ENCODE results near the gene RAB40B. TPM values are rescaled to one million over a fixed set of nuclear protein-coding genes. Genes with fewer than 3 reads are reported as not detected.

RAB40B gene
- total RNA-seq, 3 donors from 2014 or later (not counting 1 experiment from before 2014, with no cell fraction given) = 3.7 to 7.3 (median 4.0) TPM

DNA sequence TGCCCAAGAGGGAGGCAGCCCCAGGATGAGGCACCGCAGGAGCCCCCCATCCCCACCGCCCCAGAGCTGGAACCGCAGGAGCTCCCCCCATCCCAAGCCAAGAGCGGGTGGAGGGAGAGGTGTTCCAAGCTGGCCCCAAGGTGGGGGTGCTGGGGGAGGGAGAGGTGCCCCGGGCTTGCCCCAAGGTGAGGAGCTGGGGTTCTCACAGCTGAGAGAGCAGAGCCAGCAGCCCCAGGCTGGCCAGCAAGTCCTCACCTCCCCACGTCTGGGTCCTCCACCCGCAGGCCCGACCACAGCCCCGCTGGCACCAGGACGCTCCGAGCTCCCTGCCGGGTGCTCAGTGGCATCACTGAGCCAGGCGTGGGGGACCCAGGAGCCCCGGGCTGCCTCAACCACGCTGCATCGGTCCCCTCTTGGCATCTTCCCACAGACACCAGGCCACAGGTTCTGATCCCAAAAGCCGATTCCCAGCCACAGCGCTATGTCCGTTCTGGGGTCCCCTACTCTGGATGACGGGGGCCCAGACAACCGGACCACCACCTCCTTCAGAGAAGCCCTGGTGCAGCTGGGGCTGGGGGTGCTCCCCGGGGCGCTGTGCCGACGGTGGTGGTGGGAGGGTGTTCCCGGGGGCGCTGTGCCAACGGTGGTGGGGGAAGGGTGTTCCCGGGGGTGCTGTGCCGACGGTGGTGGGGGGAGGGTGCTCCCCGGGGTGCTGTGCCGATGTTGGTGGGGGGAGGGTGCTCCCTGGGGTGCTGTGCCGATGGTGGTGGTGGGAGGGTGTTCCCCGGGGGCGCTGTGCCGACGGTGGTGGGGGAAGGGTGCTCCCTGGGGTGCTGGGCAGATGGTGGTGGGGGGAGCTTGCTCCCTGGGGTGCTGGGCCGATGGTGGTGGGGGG, 34.9 kb downstream of the RAB40B start:
- Histone ChIP-seq H3K9me3 (ENCODE audit: control insufficient read depth, insufficient read depth, low read length) (no peaks in the 10 kb centered on the region), H3K4me3 (ENCODE audit: low read length) (no peak overlapping the region), H3K36me3 (ENCODE audit: control insufficient read depth, insufficient read depth, low read length) (no peaks in the 10 kb centered on the region), H3K27ac (ENCODE audit: low read length) (no peak overlapping the region), H3K27me3 (ENCODE audit: control insufficient read depth, insufficient read depth, low read length) (no peaks in the 10 kb centered on the region), H3K4me1 (ENCODE audit: control insufficient read depth, insufficient read depth, low read length) (peaks cover 6% of the 10 kb centered on the region)
- DNase-seq = no peak
- Mint-ChIP-seq H3K27ac (no peak overlapping the region), H3K4me3 (no peak overlapping the region), H3K4me1 (peaks cover 4% of the 10 kb centered on the region in 2 donors), H3K36me3 (no peaks in the 10 kb centered on the region), H3K27me3 (ENCODE audit: low read depth in 2 of 2) (no peaks in the 10 kb centered on the region), H3K9me3 (no peaks in the 10 kb centered on the region)
- TF ChIP-seq, protein P1, sequence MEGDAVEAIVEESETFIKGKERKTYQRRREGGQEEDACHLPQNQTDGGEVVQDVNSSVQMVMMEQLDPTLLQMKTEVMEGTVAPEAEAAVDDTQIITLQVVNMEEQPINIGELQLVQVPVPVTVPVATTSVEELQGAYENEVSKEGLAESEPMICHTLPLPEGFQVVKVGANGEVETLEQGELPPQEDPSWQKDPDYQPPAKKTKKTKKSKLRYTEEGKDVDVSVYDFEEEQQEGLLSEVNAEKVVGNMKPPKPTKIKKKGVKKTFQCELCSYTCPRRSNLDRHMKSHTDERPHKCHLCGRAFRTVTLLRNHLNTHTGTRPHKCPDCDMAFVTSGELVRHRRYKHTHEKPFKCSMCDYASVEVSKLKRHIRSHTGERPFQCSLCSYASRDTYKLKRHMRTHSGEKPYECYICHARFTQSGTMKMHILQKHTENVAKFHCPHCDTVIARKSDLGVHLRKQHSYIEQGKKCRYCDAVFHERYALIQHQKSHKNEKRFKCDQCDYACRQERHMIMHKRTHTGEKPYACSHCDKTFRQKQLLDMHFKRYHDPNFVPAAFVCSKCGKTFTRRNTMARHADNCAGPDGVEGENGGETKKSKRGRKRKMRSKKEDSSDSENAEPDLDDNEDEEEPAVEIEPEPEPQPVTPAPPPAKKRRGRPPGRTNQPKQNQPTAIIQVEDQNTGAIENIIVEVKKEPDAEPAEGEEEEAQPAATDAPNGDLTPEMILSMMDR (IDR thresholded peaks at IDR 0.05) = no peak
- intact Hi-C loops (cut with micrococcal nuclease) = no loop called here
- WGBS (ENCODE audit: insufficient coverage) = 91% methylated on average over 39 of the region's 39 CpGs
- no peak for ATAC-seq

DNA sequence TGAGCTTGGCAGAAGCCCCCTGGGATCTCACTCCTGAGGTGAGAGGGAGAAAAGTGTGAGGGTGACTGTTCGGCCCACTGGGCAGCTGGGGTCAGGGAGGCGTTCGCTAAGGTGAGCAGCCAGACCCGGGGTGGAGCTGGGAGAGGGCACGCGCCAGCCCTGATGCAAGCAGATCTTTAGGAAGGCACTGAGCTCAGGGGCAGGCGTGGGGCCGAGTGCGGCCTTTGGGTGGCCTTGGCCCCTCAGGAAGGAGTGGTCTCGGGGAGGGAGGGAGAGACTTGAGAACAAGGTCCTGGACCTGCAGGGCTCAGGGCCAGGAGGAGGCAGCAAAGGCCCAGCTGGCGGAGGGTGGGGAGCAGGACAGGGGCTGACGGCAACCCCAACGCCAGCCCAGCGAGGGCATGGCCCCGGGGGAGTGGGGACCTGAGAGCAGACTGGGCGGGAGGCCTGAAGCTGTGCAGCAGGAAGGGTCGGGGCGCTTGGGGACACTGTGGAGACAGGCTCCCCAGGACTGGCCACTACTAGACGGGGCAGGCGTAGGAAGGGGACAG, 35.7 kb downstream of the RAB40B start:
- intact Hi-C loops (cut with micrococcal nuclease) = no loop called here
- H3K4me1 ChIP-seq (ENCODE audit: control insufficient read depth, insufficient read depth, low read length) = no peaks in the 10 kb centered on the region
- Mint-ChIP-seq H3K4me3 (no peak overlapping the region), H3K4me1 (no peaks in the 10 kb centered on the region), H3K27ac (no peak overlapping the region), H3K36me3 (no peaks in the 10 kb centered on the region), H3K9me3 (no peaks in the 10 kb centered on the region), H3K27me3 (ENCODE audit: low read depth in 2 of 2) (no peaks in the 10 kb centered on the region)
- DNase-seq (no peak), ATAC-seq (peak in 1 of 3 donors; percentile 12)
- no peak overlapping the region for H3K27ac ChIP-seq (ENCODE audit: low read length)
- TF ChIP-seq, protein P1 (IDR thresholded peaks at IDR 0.05) = no peak
- no peaks in the 10 kb centered on the region for H3K9me3 ChIP-seq (ENCODE audit: control insufficient read depth, insufficient read depth, low read length)
- no peaks in the 10 kb centered on the region for H3K36me3 ChIP-seq (ENCODE audit: control insufficient read depth, insufficient read depth, low read length)
- no peaks in the 10 kb centered on the region for H3K27me3 ChIP-seq (ENCODE audit: control insufficient read depth, insufficient read depth, low read length)
- WGBS (ENCODE audit: insufficient coverage) = 93% methylated on average over 20 of the region's 20 CpGs
- no peak overlapping the region for H3K4me3 ChIP-seq (ENCODE audit: low read length)

DNA sequence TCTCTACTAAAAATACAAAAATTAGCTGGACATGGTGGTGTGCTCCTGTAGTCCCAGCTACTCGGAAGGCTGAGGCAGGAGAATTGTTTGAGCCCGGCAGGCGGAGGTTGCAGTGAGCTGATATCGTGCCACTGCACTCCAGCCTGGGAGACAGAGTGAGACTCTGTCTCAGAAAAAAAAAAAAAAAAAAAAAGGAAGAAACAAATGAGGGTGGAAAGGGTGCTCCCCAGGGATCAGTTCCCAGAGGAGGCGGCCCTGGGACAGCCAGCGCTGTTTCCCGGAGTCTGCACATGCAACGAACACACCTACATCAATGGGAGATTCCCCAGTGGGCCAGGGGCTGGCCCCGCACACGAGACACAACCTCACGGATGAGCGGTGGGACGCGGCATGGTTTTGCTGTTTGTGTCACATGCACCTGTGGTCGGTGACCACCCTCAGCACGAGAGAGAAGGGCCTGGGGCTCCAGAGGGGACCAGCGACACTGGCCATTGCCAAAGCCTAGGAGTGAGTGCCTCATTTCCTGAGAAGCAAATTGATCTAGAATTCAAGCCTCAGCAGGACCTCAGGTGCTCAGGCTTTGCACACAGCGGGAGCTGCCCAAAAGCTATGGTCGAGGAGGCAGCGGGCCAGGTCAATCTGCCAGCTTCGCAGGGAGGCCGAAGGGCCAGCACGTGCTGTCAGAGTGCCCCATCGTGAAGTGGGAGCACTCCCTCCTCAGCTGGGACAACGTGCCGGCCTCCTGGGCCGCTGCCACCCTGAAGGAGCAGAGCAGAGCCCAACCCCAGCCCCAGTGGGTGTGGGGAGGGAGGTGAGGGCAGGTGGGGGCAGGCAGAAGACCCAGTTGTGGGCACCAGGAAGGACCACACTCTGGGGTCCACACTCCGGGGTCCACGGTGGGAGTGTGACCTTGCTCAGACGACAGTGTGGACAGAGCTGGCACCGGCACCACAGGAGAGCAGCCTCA, 36.5 kb downstream of the RAB40B start:
- no peaks in the 10 kb centered on the region for H3K36me3 ChIP-seq (ENCODE audit: control insufficient read depth, insufficient read depth, low read length)
- ATAC-seq = no peak
- H3K27me3 ChIP-seq (ENCODE audit: control insufficient read depth, insufficient read depth, low read length) = no peaks in the 10 kb centered on the region
- Mint-ChIP-seq H3K4me3 (no peak overlapping the region), H3K9me3 (no peaks in the 10 kb centered on the region), H3K27ac (no peak overlapping the region), H3K4me1 (no peaks in the 10 kb centered on the region), H3K27me3 (ENCODE audit: low read depth in 2 of 2) (no peaks in the 10 kb centered on the region), H3K36me3 (no peaks in the 10 kb centered on the region)
- H3K9me3 ChIP-seq (ENCODE audit: control insufficient read depth, insufficient read depth, low read length) = no peaks in the 10 kb centered on the region
- no peak for DNase-seq
- TF ChIP-seq, protein P1 (IDR thresholded peaks at IDR 0.05) = no peak
- intact Hi-C loops (cut with micrococcal nuclease) = no loop called here
- 91% methylated on average over 31 of the region's 31 CpGs for WGBS (ENCODE audit: insufficient coverage)
- H3K27ac ChIP-seq (ENCODE audit: low read length) = no peak overlapping the region
- H3K4me3 ChIP-seq (ENCODE audit: low read length) = no peak overlapping the region
- no peaks in the 10 kb centered on the region for H3K4me1 ChIP-seq (ENCODE audit: control insufficient read depth, insufficient read depth, low read length)
